Ascending aorta (tissue), 2 donors: ENCODE measurements around the gene FXN. TPM values are rescaled to one million over a fixed set of nuclear protein-coding genes. Genes with fewer than 3 reads are reported as not detected.

Source experiments
- DNase-seq, 2 donors: peaks; one replicate each; pipeline ENCODE4 v3.0.0-alpha.2; 2019; ENCODE audit warnings: low spot score in 2 of 2
- H3K27ac ChIP-seq, 2 donors: fragments of 200-600 bp; sonication (generic); one replicate each; pipeline ENCODE4 v1.5.1; 2016 to 2017; ENCODE audit warnings: mild to moderate bottlenecking in 1 of 2
- H3K27me3 ChIP-seq: fragments of 200-600 bp; sonication (generic); one replicate; pipeline ENCODE4 v1.5.1; 2017
- H3K36me3 ChIP-seq, 2 donors: fragments of 200-600 bp; sonication (generic); one replicate each; pipeline ENCODE4 v1.5.1; 2016
- H3K4me1 ChIP-seq, 2 donors: fragments of 200-600 bp; sonication (generic); one replicate each; pipeline ENCODE4 v1.5.1; 2016 to 2017; ENCODE audit warnings: mild to moderate bottlenecking in 1 of 2
- H3K4me3 ChIP-seq, 2 donors: fragments of 200-600 bp; sonication (generic); one replicate each; pipeline ENCODE4 v1.5.1; 2016 to 2017; ENCODE audit warnings: mild to moderate bottlenecking in 1 of 2
- H3K9me3 ChIP-seq, 2 donors: fragments of 200-600 bp; sonication (generic); one replicate each; pipeline ENCODE4 v1.5.1; 2016
- intact Hi-C: fragments of 100-400 bp; cut with DNase I; formaldehyde crosslinking; loops from one replicate; pipeline ENCODE4 v1.15.1; 2023
- total RNA-seq: library from RNA; depleted of rRNA; stranded (reverse); fragments of >200 nt; gene quantifications from one replicate; pipeline ENCODE4 v1.1.0, GENCODE V29; 2016
- TF ChIP-seq, protein P1 (sequence below), 3 experiments: fragments of 200-600 bp in 2 of 3; fragments of 450-650 bp in 1 of 3; sonication (generic) in 2 of 3; IDR thresholded peaks; one replicate each; pipeline ENCODE4 v1.5.1; 2016 to 2019; ENCODE audit warnings: antibody characterized with exemption in 3 of 3, mild to moderate bottlenecking in 1 of 3, moderate library complexity in 1 of 3

FXN gene
- total RNA-seq, 1 donor from 2014 or later: not detected

DNA sequence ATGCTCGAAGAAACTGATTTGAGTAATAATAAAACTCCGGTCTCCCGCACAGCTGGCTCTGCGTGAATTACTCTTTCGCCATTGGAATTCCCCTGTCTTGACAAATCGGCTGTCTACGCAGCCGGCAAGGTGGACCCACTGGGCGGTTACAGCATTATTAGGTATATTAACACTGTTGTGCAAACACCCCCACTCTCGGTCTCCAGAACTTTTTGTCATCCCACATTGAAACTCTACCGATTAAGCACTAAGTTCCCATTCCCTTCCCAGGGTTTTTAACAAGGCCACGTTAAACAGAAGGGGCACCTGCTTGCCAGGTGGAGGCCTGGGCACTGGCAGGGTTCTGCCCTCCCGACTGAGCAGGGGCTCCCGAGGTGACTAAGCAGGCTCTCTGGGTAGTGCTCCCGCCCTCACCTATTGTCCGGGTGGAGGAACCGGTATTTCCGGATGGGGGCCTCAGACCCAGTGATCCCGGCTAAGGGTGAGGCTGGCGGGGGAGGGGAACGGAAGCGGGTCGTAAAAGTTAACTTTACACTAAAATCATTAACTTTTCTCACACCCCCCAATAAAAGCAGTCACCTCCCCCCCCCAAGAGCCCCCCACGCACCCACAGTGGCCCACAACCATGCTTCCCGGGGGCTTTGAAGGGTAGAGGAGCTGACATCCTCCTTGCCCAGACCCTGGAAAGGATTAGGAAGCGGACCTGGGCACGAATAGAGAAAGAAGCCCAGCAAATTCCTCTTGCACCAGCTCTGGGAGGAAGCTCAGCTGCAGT lies 85.0 kb downstream of the FXN start:
- peaks cover 0 to 5% of the 10 kb centered on the region in 2 donors for H3K4me1 ChIP-seq
- H3K9me3 ChIP-seq: no peaks in the 10 kb centered on the region
- TF ChIP-seq, protein P1, sequence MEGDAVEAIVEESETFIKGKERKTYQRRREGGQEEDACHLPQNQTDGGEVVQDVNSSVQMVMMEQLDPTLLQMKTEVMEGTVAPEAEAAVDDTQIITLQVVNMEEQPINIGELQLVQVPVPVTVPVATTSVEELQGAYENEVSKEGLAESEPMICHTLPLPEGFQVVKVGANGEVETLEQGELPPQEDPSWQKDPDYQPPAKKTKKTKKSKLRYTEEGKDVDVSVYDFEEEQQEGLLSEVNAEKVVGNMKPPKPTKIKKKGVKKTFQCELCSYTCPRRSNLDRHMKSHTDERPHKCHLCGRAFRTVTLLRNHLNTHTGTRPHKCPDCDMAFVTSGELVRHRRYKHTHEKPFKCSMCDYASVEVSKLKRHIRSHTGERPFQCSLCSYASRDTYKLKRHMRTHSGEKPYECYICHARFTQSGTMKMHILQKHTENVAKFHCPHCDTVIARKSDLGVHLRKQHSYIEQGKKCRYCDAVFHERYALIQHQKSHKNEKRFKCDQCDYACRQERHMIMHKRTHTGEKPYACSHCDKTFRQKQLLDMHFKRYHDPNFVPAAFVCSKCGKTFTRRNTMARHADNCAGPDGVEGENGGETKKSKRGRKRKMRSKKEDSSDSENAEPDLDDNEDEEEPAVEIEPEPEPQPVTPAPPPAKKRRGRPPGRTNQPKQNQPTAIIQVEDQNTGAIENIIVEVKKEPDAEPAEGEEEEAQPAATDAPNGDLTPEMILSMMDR (IDR thresholded peaks at IDR 0.05): no peak
- H3K4me3 ChIP-seq: peak overlapping the region; percentile 82 to 89
- peak in 1 of 2 donors; percentile 65 for DNase-seq
- intact Hi-C loops: loop anchor here (2.0 to 5.0 kb wide), 5 partner anchors 22 to 66 kb away; partner anchors contain the start of gene TJP2
- no peaks in the 10 kb centered on the region for H3K36me3 ChIP-seq
- H3K27me3 ChIP-seq: no peaks in the 10 kb centered on the region
- peak overlapping the region; percentile 84 to 88 for H3K27ac ChIP-seq

DNA sequence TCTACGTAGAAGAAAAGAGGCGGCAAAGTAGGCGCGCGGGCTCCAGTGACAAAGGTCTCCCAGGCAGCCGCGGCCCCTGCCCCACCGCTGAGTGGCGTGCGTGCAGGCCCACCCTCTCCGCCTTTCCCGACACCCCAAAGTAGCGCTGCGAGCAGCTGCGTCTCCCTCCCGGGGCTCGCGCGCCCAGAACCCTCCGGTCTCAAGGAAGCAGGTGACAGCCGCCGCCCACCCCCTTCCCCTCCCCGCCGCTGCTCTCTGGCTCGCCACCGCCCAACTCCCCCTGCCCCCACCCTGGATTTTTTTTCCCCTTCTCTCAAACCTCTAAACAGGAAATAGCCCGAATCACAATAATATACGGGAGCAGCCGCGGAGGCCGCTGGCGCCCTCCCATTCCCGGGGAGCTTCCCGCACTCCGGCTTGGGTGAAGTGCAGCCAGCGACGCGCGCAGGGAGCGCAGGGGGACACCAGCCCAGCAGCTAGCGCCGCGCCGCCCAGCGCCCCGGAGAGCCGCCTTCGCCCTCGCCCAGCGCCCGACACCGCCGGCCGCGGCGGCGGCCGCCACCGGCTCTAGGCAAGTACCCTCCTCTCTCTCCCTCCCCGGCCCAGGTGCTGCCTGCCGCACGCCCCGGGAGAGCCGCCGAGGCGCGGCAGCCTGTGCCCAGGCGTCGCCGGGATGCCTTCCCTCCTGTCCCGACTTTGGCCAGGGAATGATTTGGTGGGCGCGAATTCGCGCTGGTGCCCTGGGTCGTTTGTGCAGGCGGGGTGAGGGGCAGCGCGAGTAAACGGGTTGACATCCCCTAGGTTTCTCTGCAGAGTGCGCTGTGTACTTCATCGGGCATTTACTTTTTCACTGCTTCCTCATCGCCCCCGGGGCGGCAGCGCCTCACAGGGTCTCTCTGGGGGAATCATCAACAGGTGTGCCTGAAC lies 85.9 kb downstream of the FXN start:
- DNase-seq: peak in 1 of 2 donors; percentile 74
- H3K27me3 ChIP-seq: no peaks in the 10 kb centered on the region
- peak overlapping the region; percentile 82 to 89 for H3K4me3 ChIP-seq
- peak overlapping the region; percentile 84 to 88 for H3K27ac ChIP-seq
- no peaks in the 10 kb centered on the region for H3K9me3 ChIP-seq
- peaks cover 0 to 5% of the 10 kb centered on the region in 2 donors for H3K4me1 ChIP-seq
- TF ChIP-seq, protein P1 (IDR thresholded peaks at IDR 0.05): no peak
- intact Hi-C loops: loop anchor here (2.0 to 5.0 kb wide), 6 partner anchors 23 to 67 kb away; partner anchors contain the start of gene TJP2
- no peaks in the 10 kb centered on the region for H3K36me3 ChIP-seq

DNA sequence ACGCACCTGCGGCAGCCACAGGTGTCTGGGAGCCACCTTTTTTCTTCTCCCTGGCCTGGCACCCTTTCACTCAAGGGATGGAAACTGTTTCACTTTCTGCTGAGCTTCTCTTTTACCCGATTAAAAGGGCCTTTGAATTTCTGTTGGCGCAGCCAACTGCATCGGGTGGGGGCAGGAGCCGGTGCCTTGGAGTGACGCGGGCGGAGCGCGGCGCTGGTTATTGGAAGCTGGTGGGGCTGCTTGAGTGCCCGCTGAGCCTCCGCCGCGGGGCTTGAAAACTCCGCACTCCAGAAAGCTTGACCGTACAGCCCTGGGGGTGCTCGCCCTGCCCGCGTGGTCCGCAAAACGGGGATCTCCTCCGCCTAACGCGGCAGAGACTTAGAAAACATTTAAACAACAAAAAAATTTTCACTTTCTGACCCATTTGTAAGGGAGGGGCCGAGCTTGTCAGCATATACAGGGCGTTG lies 86.6 kb downstream of the FXN start:
- H3K4me1 ChIP-seq: peaks cover 0 to 5% of the 10 kb centered on the region in 2 donors
- H3K9me3 ChIP-seq: no peaks in the 10 kb centered on the region
- intact Hi-C loops: loop anchor here (2.0 to 5.0 kb wide), 2 partner anchors 45 to 65 kb away; no protein-coding TSS in a partner anchor
- no peaks in the 10 kb centered on the region for H3K27me3 ChIP-seq
- H3K36me3 ChIP-seq: no peaks in the 10 kb centered on the region
- H3K27ac ChIP-seq: peak overlapping the region; percentile 84 to 88
- TF ChIP-seq, protein P1 (IDR thresholded peaks at IDR 0.05): peak in 1 of 3 experiments; percentile 6
- peak; percentile 33 to 79 for DNase-seq
- peak overlapping the region; percentile 82 to 89 for H3K4me3 ChIP-seq

DNA sequence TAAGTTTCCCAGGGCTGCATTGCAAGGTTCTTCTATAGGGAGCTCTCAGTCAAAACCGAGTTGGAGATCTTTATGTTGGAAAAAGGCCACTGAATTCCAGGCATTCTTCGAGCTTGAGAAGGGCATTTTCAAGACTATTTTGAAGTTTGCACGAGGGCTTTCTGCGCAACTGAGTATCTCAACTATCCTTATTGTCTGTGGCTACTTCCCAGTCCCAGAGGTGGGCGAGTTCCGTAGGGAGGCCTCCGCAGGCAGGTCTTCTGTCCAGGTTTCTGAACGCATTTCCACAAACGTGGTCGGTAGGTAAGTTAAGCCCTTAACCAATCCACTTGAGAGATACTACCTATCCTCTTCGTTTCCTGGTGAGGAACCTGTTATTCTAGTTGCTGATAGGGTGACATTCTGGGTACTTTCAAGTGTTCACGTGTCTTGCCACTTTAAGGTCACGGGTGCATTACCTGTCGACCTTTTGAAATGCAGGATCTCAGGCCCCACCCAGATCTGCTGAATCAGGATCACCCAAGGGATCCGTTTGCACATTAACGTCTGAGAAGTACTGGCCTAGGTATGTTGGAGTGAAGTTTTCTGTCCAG lies 87.1 kb downstream of the FXN start:
- DNase-seq: peak in 1 of 2 donors; percentile 52
- intact Hi-C loops: loop anchor here (2.0 to 5.0 kb wide), 2 partner anchors 45 to 64 kb away; no protein-coding TSS in a partner anchor
- Histone ChIP-seq H3K27me3 (no peaks in the 10 kb centered on the region), H3K4me1 (peaks cover 0 to 5% of the 10 kb centered on the region in 2 donors), H3K4me3 (peak overlapping the region; percentile 82 to 89), H3K36me3 (no peaks in the 10 kb centered on the region), H3K9me3 (no peaks in the 10 kb centered on the region), H3K27ac (peak overlapping the region; percentile 84 to 88)
- TF ChIP-seq, protein P1 (IDR thresholded peaks at IDR 0.05): no peak
